Tibial nerve (tissue), 4 donors: Measurements from ENCODE around the gene SLC35F2.
"Not testable (repeated sequence)": the region's sequence is repeated elsewhere in the genome, so short reads cannot be mapped to it uniquely, and the experiment has no call there.

Experiments
- EP300 ChIP-seq, 2 donors: sonication (generic); formaldehyde crosslinking; IDR thresholded peaks; one replicate each; pipeline ENCODE4 v1.6.1; 2017; ENCODE audit warnings: antibody characterized with exemption in 2 of 2, mild to moderate bottlenecking in 1 of 2
- TF ChIP-seq, protein P1 (sequence below), 5 experiments: fragments of 200-600 bp in 3 of 5; fragments of 450-650 bp in 2 of 5; sonication (generic) in 3 of 5; IDR thresholded peaks; one replicate each; pipeline ENCODE4 v1.5.1; 2016 to 2019; ENCODE audit warnings: antibody characterized with exemption in 5 of 5, mild to moderate bottlenecking in 3 of 5, moderate library complexity in 2 of 5

- TF ChIP-seq, protein P1, sequence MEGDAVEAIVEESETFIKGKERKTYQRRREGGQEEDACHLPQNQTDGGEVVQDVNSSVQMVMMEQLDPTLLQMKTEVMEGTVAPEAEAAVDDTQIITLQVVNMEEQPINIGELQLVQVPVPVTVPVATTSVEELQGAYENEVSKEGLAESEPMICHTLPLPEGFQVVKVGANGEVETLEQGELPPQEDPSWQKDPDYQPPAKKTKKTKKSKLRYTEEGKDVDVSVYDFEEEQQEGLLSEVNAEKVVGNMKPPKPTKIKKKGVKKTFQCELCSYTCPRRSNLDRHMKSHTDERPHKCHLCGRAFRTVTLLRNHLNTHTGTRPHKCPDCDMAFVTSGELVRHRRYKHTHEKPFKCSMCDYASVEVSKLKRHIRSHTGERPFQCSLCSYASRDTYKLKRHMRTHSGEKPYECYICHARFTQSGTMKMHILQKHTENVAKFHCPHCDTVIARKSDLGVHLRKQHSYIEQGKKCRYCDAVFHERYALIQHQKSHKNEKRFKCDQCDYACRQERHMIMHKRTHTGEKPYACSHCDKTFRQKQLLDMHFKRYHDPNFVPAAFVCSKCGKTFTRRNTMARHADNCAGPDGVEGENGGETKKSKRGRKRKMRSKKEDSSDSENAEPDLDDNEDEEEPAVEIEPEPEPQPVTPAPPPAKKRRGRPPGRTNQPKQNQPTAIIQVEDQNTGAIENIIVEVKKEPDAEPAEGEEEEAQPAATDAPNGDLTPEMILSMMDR (IDR thresholded peaks at IDR 0.05) = not testable (repeated sequence)
- TF ChIP-seq EP300 (IDR thresholded peaks at IDR 0.05) = not testable (repeated sequence)
Measured at GRCh38 chr11:107860240-107860620, 1.6 kb upstream of the SLC35F2 start.
